GM12874 (cell line): ENCODE results near the gene URB1.

Experiments used
- CTCF ChIP-seq: IDR thresholded peaks from 2 replicates; pipeline ENCODE4 v1.5.1; 2011; ENCODE audit warnings: low read depth, mild to moderate bottlenecking, control low read depth, low read length, moderate library complexity; ENCODE audit not compliant: insufficient read depth

The URB1 gene

GRCh38 chr21:32377991-32378390 lies 14.8 kb downstream of the URB1 start:
- TF ChIP-seq CTCF = no peak

GRCh38 chr21:32377506-32377905 lies 15.3 kb downstream of the URB1 start:
- TF ChIP-seq CTCF = no peak

GRCh38 chr21:32372755-32373154 lies 20.1 kb downstream of the URB1 start:
- no peak for TF ChIP-seq CTCF

- no peak for TF ChIP-seq CTCF
These were observed 20.9 kb downstream of the URB1 start for GRCh38 chr21:32371913-32372314.

- TF ChIP-seq CTCF = no peak
These were observed 21.6 kb downstream of the URB1 start for GRCh38 chr21:32370998-32371766.

GRCh38 chr21:32368386-32368785 lies 24.4 kb downstream of the URB1 start:
- no peak for TF ChIP-seq CTCF

GRCh38 chr21:32367158-32367557 lies 25.7 kb downstream of the URB1 start:
- no peak for TF ChIP-seq CTCF
